ENCODE data around the gene JAG1. TPM values are rescaled to one million over a fixed set of nuclear protein-coding genes. Genes with fewer than 3 reads are reported as not detected.
"Not testable (repeated sequence)": the region's sequence is repeated elsewhere in the genome, so short reads cannot be mapped to it uniquely, and the experiment has no call there.

JAG1 gene
- total RNA-seq, 2 donors from 2014 or later = 46.5 to 72.3 TPM

DNA sequence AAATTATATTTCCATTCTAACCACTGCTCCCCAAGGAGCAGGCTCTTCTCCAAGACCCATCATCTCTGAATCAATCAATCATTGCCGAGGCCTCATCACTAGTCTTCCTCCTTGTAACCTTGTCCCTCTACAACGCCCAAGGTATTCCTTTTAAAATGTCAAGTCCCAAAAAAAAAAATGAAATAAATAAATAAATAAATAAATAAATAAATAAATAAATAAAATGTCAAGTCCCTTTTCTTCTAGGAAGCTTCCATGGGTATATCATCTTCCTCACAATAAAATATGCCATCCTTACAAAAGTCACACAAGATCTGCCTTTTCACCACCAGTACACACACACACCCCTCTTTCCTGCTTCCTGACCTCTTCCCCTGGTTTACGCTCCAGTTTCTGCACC is 57.6 kb downstream of the JAG1 start:
- H3K27me3 ChIP-seq (replicated peaks; ENCODE audit: insufficient read depth) = no peaks in the 10 kb centered on the region
- 97% methylated on average over 3 of the region's 3 CpGs for WGBS
- H3K4me3 ChIP-seq = no peak overlapping the region
- H3K36me3 ChIP-seq = no peaks in the 10 kb centered on the region
- no peak overlapping the region for H3K27ac ChIP-seq
- no peaks in the 10 kb centered on the region for H3K9me3 ChIP-seq
- no peak for DNase-seq (ENCODE audit: low spot score)
- peaks cover 2% of the 10 kb centered on the region for H3K4me1 ChIP-seq (replicated peaks)
- intact Hi-C loops (cut with DNase I) = no loop called here
- TF ChIP-seq POLR2A (IDR thresholded peaks at IDR 0.05) = no peak
- no peak for TF ChIP-seq POLR2AphosphoS5 (IDR thresholded peaks at IDR 0.05)
- TF ChIP-seq, protein P1, sequence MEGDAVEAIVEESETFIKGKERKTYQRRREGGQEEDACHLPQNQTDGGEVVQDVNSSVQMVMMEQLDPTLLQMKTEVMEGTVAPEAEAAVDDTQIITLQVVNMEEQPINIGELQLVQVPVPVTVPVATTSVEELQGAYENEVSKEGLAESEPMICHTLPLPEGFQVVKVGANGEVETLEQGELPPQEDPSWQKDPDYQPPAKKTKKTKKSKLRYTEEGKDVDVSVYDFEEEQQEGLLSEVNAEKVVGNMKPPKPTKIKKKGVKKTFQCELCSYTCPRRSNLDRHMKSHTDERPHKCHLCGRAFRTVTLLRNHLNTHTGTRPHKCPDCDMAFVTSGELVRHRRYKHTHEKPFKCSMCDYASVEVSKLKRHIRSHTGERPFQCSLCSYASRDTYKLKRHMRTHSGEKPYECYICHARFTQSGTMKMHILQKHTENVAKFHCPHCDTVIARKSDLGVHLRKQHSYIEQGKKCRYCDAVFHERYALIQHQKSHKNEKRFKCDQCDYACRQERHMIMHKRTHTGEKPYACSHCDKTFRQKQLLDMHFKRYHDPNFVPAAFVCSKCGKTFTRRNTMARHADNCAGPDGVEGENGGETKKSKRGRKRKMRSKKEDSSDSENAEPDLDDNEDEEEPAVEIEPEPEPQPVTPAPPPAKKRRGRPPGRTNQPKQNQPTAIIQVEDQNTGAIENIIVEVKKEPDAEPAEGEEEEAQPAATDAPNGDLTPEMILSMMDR (IDR thresholded peaks at IDR 0.05) = no peak

DNA sequence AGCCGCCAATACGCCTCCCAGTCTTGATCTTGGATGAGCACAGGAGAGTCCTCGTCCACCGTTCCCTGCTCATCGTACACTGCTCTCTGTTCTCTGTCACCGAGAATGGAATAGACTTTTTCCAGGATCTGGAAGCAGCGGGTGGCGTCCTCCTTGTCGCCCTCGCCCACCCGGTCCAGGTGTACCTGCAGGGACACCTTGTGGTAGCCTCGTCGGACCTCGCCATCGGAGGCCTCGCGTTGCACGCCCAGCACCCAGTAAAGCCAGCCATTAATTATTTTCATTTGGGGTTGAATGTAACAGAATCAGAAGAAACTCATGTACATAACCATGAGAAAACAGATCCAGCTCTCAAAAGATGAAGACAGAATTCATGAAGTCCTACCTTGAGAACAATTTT is 59.9 kb downstream of the JAG1 start:
- no peak for DNase-seq (ENCODE audit: low spot score)
- H3K27ac ChIP-seq = no peak overlapping the region
- no peaks in the 10 kb centered on the region for H3K36me3 ChIP-seq
- 96% methylated on average over 18 of the region's 18 CpGs for whole genome bisulfite sequencing
- H3K4me1 ChIP-seq (replicated peaks) = peaks cover 5% of the 10 kb centered on the region
- intact Hi-C loops (cut with DNase I) = no loop called here
- H3K27me3 ChIP-seq (replicated peaks; ENCODE audit: insufficient read depth) = no peaks in the 10 kb centered on the region
- no peaks in the 10 kb centered on the region for H3K9me3 ChIP-seq
- H3K4me3 ChIP-seq = no peak overlapping the region
- TF ChIP-seq, protein P1 (IDR thresholded peaks at IDR 0.05) = no peak

DNA sequence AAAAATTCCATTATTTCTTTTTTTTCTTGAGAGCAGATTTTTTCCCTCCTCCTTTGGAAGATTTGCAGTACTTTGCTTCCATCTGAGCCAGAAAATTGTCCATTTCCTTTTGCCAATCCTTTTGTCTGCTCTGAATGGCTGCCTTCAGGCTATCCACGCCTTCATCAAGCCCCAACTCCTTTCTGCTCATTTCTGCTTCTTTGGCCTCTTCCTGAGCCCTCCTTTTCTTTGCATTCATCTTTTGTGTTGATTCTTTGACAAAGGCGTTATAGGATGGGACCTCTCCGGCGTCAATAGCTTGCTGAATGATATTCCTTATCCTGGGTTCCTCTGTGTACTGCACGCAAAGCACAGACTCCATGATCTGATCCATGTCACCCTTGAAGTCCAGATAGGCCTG is 60.4 kb downstream of the JAG1 start:
- H3K36me3 ChIP-seq; H3K4me3 ChIP-seq; H3K27ac ChIP-seq; DNase-seq (ENCODE audit: low spot score); H3K27me3 ChIP-seq (replicated peaks; ENCODE audit: insufficient read depth); H3K9me3 ChIP-seq; intact Hi-C loops (cut with DNase I); H3K4me1 ChIP-seq (replicated peaks): not testable (repeated sequence)
- WGBS = 92% methylated on average over 5 of the region's 5 CpGs

DNA sequence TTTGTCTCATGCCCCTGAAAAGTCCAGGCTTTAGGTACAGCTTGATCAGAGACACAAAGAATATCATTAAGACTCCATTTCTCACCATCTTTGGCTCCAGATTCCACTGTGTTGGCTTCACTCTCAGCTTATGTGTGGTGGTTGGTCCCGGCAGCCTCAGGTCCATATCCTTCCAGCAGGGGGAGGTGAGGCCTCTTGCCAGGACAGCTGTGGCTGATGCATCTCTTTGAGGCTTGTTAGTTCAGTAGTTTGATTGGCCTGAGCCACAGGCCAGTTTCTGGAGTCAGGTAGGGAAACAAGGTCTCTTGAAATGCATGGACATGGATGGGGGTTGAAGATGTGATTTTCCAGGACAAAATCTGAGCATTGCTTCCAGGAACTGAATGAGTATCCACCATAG is 62.4 kb downstream of the JAG1 start:
- H3K36me3 ChIP-seq = no peaks in the 10 kb centered on the region
- H3K27me3 ChIP-seq (replicated peaks; ENCODE audit: insufficient read depth) = no peaks in the 10 kb centered on the region
- no peak overlapping the region for H3K4me3 ChIP-seq
- no peaks in the 10 kb centered on the region for H3K9me3 ChIP-seq
- 31% methylated on average over 1 of the region's 1 CpG for WGBS
- no peak for TF ChIP-seq POLR2AphosphoS5 (IDR thresholded peaks at IDR 0.05)
- TF ChIP-seq, protein P1 (IDR thresholded peaks at IDR 0.05) = peak in 2 of 4 experiments; percentile 48 to 51
- no peak overlapping the region for H3K27ac ChIP-seq
- intact Hi-C loops (cut with DNase I) = no loop called here
- peak; percentile 33 for DNase-seq (ENCODE audit: low spot score)
- H3K4me1 ChIP-seq (replicated peaks) = peaks cover 5% of the 10 kb centered on the region

DNA sequence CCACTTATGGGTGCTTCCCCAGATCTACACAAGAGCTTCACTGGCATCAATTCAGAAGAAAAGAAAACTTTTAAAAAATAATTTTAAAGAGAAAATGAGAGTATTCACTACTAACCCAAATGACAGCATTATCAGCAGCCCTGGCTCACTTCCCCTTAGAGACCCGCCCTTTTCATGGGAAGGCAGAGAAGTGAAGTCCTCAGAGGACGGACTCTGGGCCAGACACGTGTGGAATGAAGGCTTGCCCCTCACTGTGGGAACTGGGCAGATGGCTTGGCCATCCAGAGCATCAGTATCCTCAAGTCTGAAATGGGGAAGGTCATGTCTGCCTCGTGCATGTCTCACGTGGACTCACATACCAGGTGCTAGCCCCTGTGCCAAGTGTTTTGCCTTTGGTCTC is 63.5 kb downstream of the JAG1 start:
- WGBS = 88% methylated on average over 5 of the region's 5 CpGs
- peak overlapping the region in 1 of 2 donors; percentile 23 for H3K27ac ChIP-seq

More for the DNA sequence above, 63.5 kb downstream of the JAG1 start:
- H3K4me3 ChIP-seq = no peak overlapping the region
- TF ChIP-seq, protein P1 (IDR thresholded peaks at IDR 0.05) = no peak
- no peak for TF ChIP-seq POLR2AphosphoS5 (IDR thresholded peaks at IDR 0.05)
- no peak for TF ChIP-seq POLR2A (IDR thresholded peaks at IDR 0.05)
- no peaks in the 10 kb centered on the region for H3K36me3 ChIP-seq
- peaks cover 5% of the 10 kb centered on the region for H3K4me1 ChIP-seq (replicated peaks)
- H3K9me3 ChIP-seq = no peaks in the 10 kb centered on the region
- no peak for DNase-seq (ENCODE audit: low spot score)
- H3K27me3 ChIP-seq (replicated peaks; ENCODE audit: insufficient read depth) = no peaks in the 10 kb centered on the region
- intact Hi-C loops (cut with DNase I) = no loop called here

Data from prostate gland (tissue), 2 donors.